22Rv1 (cell line): ENCODE results near the gene RANGAP1.

ENCODE experiments used
- CTCF ChIP-seq: fragments of 450-650 bp; IDR thresholded peaks from 2 replicates; pipeline ENCODE4 v1.5.1; 2017; ENCODE audit warnings: mild to moderate bottlenecking
- ZFX ChIP-seq: fragments of 450-650 bp; IDR thresholded peaks from 2 replicates; pipeline ENCODE4 v1.6.1; 2017; ENCODE audit warnings: antibody characterized with exemption, borderline replicate concordance

- TF ChIP-seq CTCF = no peak
- no peak for TF ChIP-seq ZFX
These were observed 24.3 kb upstream of the RANGAP1 start for GRCh38 chr22:41310336-41310735.
